H1 (cell line): ENCODE results near the gene FGF12. TPM values are rescaled to one million over a fixed set of nuclear protein-coding genes. Genes with fewer than 3 reads are reported as not detected.

Experiments used
- CTCF ChIA-PET: fragments of 300-600 bp; sonication (Branson Sonifier 250); formaldehyde crosslinking; loops from one replicate; lab custom pipeline; 2021; ENCODE audit not compliant: partially characterized antibody; lab: Charles Lee
- POLR2A ChIA-PET: fragments of 300-600 bp; sonication (Branson Sonifier 250); formaldehyde crosslinking; loops from one replicate; lab custom pipeline; 2021; ENCODE audit warnings: inconsistent platforms; ENCODE audit not compliant: partially characterized antibody; lab: Charles Lee
- DNase-seq, 2 experiments: peaks; one replicate each; pipeline versions ENCODE4 v3.0.0 to v3.0.0-alpha.2; 2010 to 2022; ENCODE audit warnings: low spot score in 2 of 2, low read depth in 1 of 2, mixed read lengths in 1 of 2
- FAIRE-seq: peaks from 2 replicates; lab custom pipeline; 2011; peaks lifted over from hg19 to GRCh38; lab: Jason Lieb, UNC
- H2AFZ ChIP-seq: 2 replicates; pipeline ENCODE4 v1.8.1; 2012; ENCODE audit warnings: low read length, inconsistent platforms
- H2AK5ac ChIP-seq: 2 replicates; pipeline ENCODE4 v1.6.1; 2013; ENCODE audit warnings: low read depth, low read length
- H2BK120ac ChIP-seq: replicated peaks from 2 replicates; pipeline ENCODE3; 2013; ENCODE audit warnings: low read depth, low read length, inconsistent platforms
- H2BK12ac ChIP-seq: 2 replicates; pipeline ENCODE4 v1.6.1; 2013; ENCODE audit warnings: low read depth, low read length
- H2BK15ac ChIP-seq: 2 replicates; pipeline ENCODE4 v1.6.1; 2013; ENCODE audit warnings: low read length
- H2BK20ac ChIP-seq: 2 replicates; pipeline ENCODE4 v1.6.1; 2013; ENCODE audit warnings: low read length
- H2BK5ac ChIP-seq: 2 replicates; pipeline ENCODE4 v1.6.1; 2013; ENCODE audit warnings: low read depth, low read length
- H3K14ac ChIP-seq: 2 replicates; pipeline ENCODE4 v1.6.1; 2013; ENCODE audit warnings: inconsistent platforms; ENCODE audit not compliant: insufficient read length
- H3K18ac ChIP-seq: 2 replicates; pipeline ENCODE4 v1.6.1; 2013; ENCODE audit warnings: low read length; ENCODE audit errors: extremely low read depth
- H3K23ac ChIP-seq: 2 replicates; pipeline ENCODE4 v1.6.1; 2013; ENCODE audit warnings: inconsistent platforms; ENCODE audit not compliant: insufficient read length
- H3K23me2 ChIP-seq: 2 replicates; pipeline ENCODE4 v1.6.1; 2013; ENCODE audit warnings: low read depth, low read length
- H3K27ac ChIP-seq: 2 replicates; pipeline ENCODE4 v1.6.1; 2011; ENCODE audit warnings: low read depth, low read length, inconsistent platforms
- H3K27me3 ChIP-seq, 4 experiments: replicated peaks in 1 of 4; 1 replicate in 1 of 4; 2 replicates in 3 of 4; pipeline versions ENCODE4 v1.6.1 to v1.8.1; 2011 to 2013; ENCODE audit warnings: low read length in 3 of 4, mild to moderate bottlenecking in 3 of 4, inconsistent platforms in 2 of 4, mixed read lengths in 2 of 4, moderate library complexity in 1 of 4; ENCODE audit not compliant: control insufficient read depth in 3 of 4, insufficient read depth in 3 of 4; ENCODE audit errors: extremely low read depth in 1 of 4
- H3K36me3 ChIP-seq, 4 experiments: 2 replicates each; pipeline versions ENCODE4 v1.6.1 to v1.8.1; 2011 to 2013; ENCODE audit warnings: mild to moderate bottlenecking in 4 of 4, low read length in 3 of 4, moderate library complexity in 2 of 4, control low read depth in 1 of 4, inconsistent platforms in 1 of 4; ENCODE audit not compliant: insufficient read depth in 4 of 4, control insufficient read depth in 2 of 4
- H3K4ac ChIP-seq: replicated peaks from 2 replicates; pipeline ENCODE3; 2013; ENCODE audit warnings: low read length, low read depth, mixed read lengths, inconsistent platforms; ENCODE audit not compliant: insufficient read length
- H3K4me1 ChIP-seq, 4 experiments: replicated peaks in 1 of 4; 1 replicate in 1 of 4; 2 replicates in 3 of 4; pipeline versions ENCODE4 v1.6.1 to v1.8.1; 2011 to 2013; ENCODE audit warnings: low read length in 3 of 4, inconsistent platforms in 2 of 4, mixed read lengths in 1 of 4; ENCODE audit not compliant: insufficient read depth in 4 of 4, control insufficient read depth in 3 of 4
- H3K4me2 ChIP-seq, 2 experiments: 2 replicates each; pipeline versions ENCODE4 v1.6.1 to v1.8.1; 2011 to 2013; ENCODE audit warnings: low read depth in 2 of 2, low read length in 2 of 2, control low read depth in 1 of 2, inconsistent platforms in 1 of 2, mild to moderate bottlenecking in 1 of 2; ENCODE audit not compliant: insufficient read depth in 1 of 2
- H3K4me3 ChIP-seq, 4 experiments: fragments of 200-600, 300-600 bp in 1 of 4; sonication (generic), shearing (Covaris generic), sonication (Bioruptor Twin) in 1 of 4; 2 replicates each; pipeline versions ENCODE4 v1.5.1 to v1.8.1; 2011 to 2016; ENCODE audit warnings: low read length in 4 of 4, low read depth in 3 of 4, control low read depth in 2 of 4, inconsistent platforms in 2 of 4, mild to moderate bottlenecking in 2 of 4, mixed read lengths in 1 of 4, moderate library complexity in 1 of 4; ENCODE audit not compliant: insufficient read depth in 2 of 4; ENCODE audit errors: extremely low read depth in 1 of 4
- H3K56ac ChIP-seq: replicated peaks from 2 replicates; pipeline ENCODE3; 2013; ENCODE audit warnings: low read depth, mild to moderate bottlenecking, mixed read lengths, low read length, inconsistent platforms; ENCODE audit not compliant: insufficient read length
- H3K79me1 ChIP-seq: 2 replicates; pipeline ENCODE4 v1.6.1; 2013; ENCODE audit warnings: low read depth, low read length, control low read depth
- H3K79me2 ChIP-seq, 2 experiments: 2 replicates each; pipeline versions ENCODE4 v1.6.1 to v1.8.1; 2012 to 2013; ENCODE audit warnings: low read length in 2 of 2, mild to moderate bottlenecking in 2 of 2, inconsistent platforms in 1 of 2; ENCODE audit not compliant: insufficient read depth in 2 of 2, control insufficient read depth in 1 of 2
- H3K9ac ChIP-seq, 4 experiments: replicated peaks in 1 of 4; 1 replicate in 1 of 4; 2 replicates in 3 of 4; pipeline versions ENCODE4 v1.6.1 to v1.8.1; 2011 to 2013; ENCODE audit warnings: low read depth in 3 of 4, low read length in 3 of 4, control low read depth in 2 of 4, mild to moderate bottlenecking in 2 of 4, moderate library complexity in 2 of 4, inconsistent platforms in 1 of 4; ENCODE audit errors: extremely low read depth in 1 of 4
- H3K9me3 ChIP-seq, 2 experiments: 2 replicates each; pipeline versions ENCODE4 v1.6.1 to v1.8.1; 2012 to 2013; ENCODE audit warnings: mild to moderate bottlenecking in 2 of 2, moderate library complexity in 2 of 2, control low read depth in 1 of 2, inconsistent platforms in 1 of 2, low read depth in 1 of 2, low read length in 1 of 2, mixed read lengths in 1 of 2; ENCODE audit not compliant: insufficient read depth in 2 of 2
- H4K20me1 ChIP-seq, 2 experiments: replicated peaks in 1 of 2; 2 replicates each; pipeline versions ENCODE3 to v1.8.1; 2011 to 2013; ENCODE audit warnings: inconsistent platforms in 2 of 2, low read length in 2 of 2, mild to moderate bottlenecking in 1 of 2; ENCODE audit not compliant: insufficient read depth in 2 of 2, control insufficient read depth in 1 of 2
- H4K5ac ChIP-seq: 2 replicates; pipeline ENCODE4 v1.6.1; 2013; ENCODE audit warnings: low read length, low read depth, mixed read lengths, inconsistent platforms; ENCODE audit not compliant: insufficient read length
- H4K8ac ChIP-seq: 2 replicates; pipeline ENCODE4 v1.8.0; 2013; ENCODE audit warnings: mild to moderate bottlenecking, moderate library complexity, low read length, inconsistent platforms; ENCODE audit not compliant: insufficient read depth; ENCODE audit errors: extremely low read depth
- H4K91ac ChIP-seq: replicated peaks from 2 replicates; pipeline ENCODE3; 2013; ENCODE audit warnings: low read length, mixed read lengths, inconsistent platforms; ENCODE audit not compliant: insufficient read length
- BACH1 ChIP-seq: IDR thresholded peaks from 2 replicates; pipeline ENCODE4 v1.6.1; 2012; ENCODE audit warnings: low read length, improper control_type of control experiment
- SIN3A ChIP-seq, 2 experiments: IDR thresholded peaks in 1 of 2; conservative IDR thresholded peaks in 1 of 2; 2 replicates each; pipeline ENCODE4 v1.6.1; 2011 to 2012; ENCODE audit warnings: low read length in 2 of 2, improper control_type of control experiment in 1 of 2, low read depth in 1 of 2, mild to moderate bottlenecking in 1 of 2
- WGBS, 2 experiments: shearing (Covaris generic) in 1 of 2; methylation state at CpG; one replicate each; pipeline versions ENCODE4 v1.1.6 to v1.1.7; 2013 to 2015; ENCODE audit warnings: low lambda C conversion rate in 2 of 2, mixed read lengths in 2 of 2, inconsistent platforms in 1 of 2, low coverage in 1 of 2, missing lambda C conversion rate in 1 of 2; ENCODE audit not compliant: insufficient replicate concordance in 2 of 2, insufficient coverage in 1 of 2, insufficient read length in 1 of 2; ENCODE audit errors: extremely low coverage in 1 of 2, missing lambda C conversion rate in 1 of 2; 5-methylcytosine and 5-hydroxymethylcytosine counted together
- polyA plus RNA-seq, 7 experiments: library from polyadenylated mRNA; depleted of rRNA in 3 of 7; stranded (reverse) in 5 of 7; unstranded in 2 of 7; fragments of >200 nt in 5 of 7; fragments of 200-250 nt in 2 of 7; gene quantifications; 1 replicate in 5 of 7; 2 replicates in 1 of 7; 4 replicates in 1 of 7; pipeline versions ENCODE4 v1.2.1 to v1.2.3, GENCODE V29; 2011 to 2013; ENCODE audit warnings: missing spikeins in 2 of 7, mixed read lengths in 2 of 7
- total RNA-seq: library from RNA; stranded (reverse); fragmentation: NEBNext Ultra II Directional; extraction: Animal tissue kit (Norgen Biotek cat#: 25700); gene quantifications from 2 replicates; pipeline ENCODE4 v1.2.1, GENCODE V29; 2021

The FGF12 gene
- total and polyA plus RNA-seq, 2 of the 8 experiments (the other 6 are each of a cell fraction or from before 2014, with no cell fraction given) = 4.1 to 16.6 TPM

DNA sequence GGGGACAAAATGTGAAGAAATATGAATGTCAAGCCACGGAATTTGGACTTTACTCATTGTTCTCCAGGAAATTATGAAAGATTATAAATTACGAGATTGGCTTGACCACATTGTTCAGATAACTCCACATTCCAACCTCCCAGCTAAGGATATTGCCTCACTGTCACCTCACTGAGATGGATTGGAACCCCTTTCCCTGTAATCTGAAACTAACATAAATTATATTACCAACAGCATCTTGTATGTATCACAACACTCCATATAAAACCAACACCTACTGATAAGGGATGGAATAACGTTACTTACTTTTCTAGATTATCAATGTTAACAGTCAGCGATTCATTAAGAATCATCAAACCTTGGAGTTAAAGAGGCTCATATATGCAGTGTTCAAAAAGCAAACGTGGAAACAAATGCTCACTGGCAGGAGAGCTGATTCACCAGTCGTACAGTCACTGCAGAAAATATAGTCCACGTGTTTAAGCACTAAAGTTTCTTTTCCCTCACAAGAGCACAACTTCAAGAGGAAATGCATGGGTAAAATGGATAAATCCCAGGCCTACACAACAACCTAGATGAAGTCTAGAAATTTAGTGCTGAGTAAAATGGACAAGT is 451.5 kb downstream of the FGF12 start:
- H2BK5ac ChIP-seq = no peak overlapping the region
- H3K9ac ChIP-seq = no peak overlapping the region
- no peaks in the 10 kb centered on the region for H3K27me3 ChIP-seq
- no peak overlapping the region for H3K14ac ChIP-seq
- H3K56ac ChIP-seq = no peak overlapping the region
- no peaks in the 10 kb centered on the region for H3K23me2 ChIP-seq
- no peaks in the 10 kb centered on the region for H4K20me1 ChIP-seq
- H4K8ac ChIP-seq = no peak overlapping the region
- no peak overlapping the region for H3K4ac ChIP-seq
- WGBS, 2 experiments = 78% methylated on average over 7 of the region's 7 CpGs; no CpG with 5 or more reads in 1 of the 2 experiments
- no peak overlapping the region for H3K4me2 ChIP-seq
- no peak for DNase-seq
- no peak overlapping the region for H2BK15ac ChIP-seq
- no peaks in the 10 kb centered on the region for H3K9me3 ChIP-seq
- no peak overlapping the region for H2AFZ ChIP-seq
- CTCF ChIA-PET = no interaction called here
- POLR2A ChIA-PET = no interaction called here
- no peak overlapping the region for H2AK5ac ChIP-seq
- H3K23ac ChIP-seq = no peak overlapping the region
- no peak overlapping the region for H2BK12ac ChIP-seq
- H4K5ac ChIP-seq = no peak overlapping the region
- FAIRE-seq = no peak
- no peaks in the 10 kb centered on the region for H3K36me3 ChIP-seq
- no peak overlapping the region for H2BK20ac ChIP-seq
- no peaks in the 10 kb centered on the region for H3K79me1 ChIP-seq
- no peak overlapping the region for H3K4me3 ChIP-seq
- no peak overlapping the region for H2BK120ac ChIP-seq
- peaks cover 0 to 5% (median 3%) of the 10 kb centered on the region in 4 experiments; a peak in 5 of 7 replicates for H3K4me1 ChIP-seq
- H3K18ac ChIP-seq = no peak overlapping the region
- H3K79me2 ChIP-seq = no peaks in the 10 kb centered on the region
- TF ChIP-seq BACH1 (no peak), SIN3A (conservative IDR thresholded peaks at IDR 0.05 in 1 of 2, IDR thresholded peaks at IDR 0.05 in 1 of 2; ENCODE audit: low read depth in 1 of 2, low read length in 2 of 2) (no peak)
- H3K27ac ChIP-seq = no peak overlapping the region
- H4K91ac ChIP-seq = no peak overlapping the region
